Measurements from ENCODE around the gene PRKAR2B. TPM values are rescaled to one million over a fixed set of nuclear protein-coding genes. Genes with fewer than 3 reads are reported as not detected.

PRKAR2B gene
- total RNA-seq, 1 experiment from 2014 or later: 15.1 TPM

DNA sequence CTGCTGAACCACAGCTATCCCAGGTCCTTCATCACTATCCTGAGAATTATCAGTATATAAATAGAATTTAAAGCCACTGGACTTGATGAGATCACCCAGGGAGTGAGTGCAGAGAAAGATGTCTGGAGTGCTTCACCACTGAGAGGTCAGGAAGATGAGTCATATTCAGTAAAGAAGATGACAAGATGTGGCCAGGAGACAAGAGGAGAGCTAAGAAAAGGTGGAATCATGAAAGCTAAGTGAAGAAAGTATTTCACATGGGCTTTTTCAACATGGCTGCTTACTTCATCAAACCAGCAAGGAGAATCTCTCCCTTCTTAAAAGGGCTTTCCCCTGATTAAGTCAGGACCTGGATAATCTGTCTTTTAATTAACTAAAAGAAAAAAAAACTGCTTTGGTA is 9.1 kb upstream of the PRKAR2B start:
- Histone ChIP-seq H3K9me3 (ENCODE audit: control insufficient read depth in 1 of 2, insufficient read depth in 1 of 2, low read depth in 1 of 2, low read length in 2 of 2) (0 out of 4 replicates have a peak, but pooled peaks cover 0 to 3% of the 10 kb centered on the region in 2 experiments), H3K9me2 (ENCODE audit: insufficient read depth) (no peaks in the 10 kb centered on the region), H3K4me3 (replicated peaks in 1 of 2; ENCODE audit: low read depth in 1 of 2, low read length in 2 of 2) (no peak overlapping the region), H2AFZ (ENCODE audit: low read depth, low read length, poor library complexity, severe bottlenecking) (no peak overlapping the region), H3K27ac (ENCODE audit: low read depth, low read length) (no peak overlapping the region), H3K9ac (ENCODE audit: low read length) (no peak overlapping the region), H3K4me1 (ENCODE audit: control insufficient read depth in 1 of 2, insufficient read depth in 2 of 2, low read length in 2 of 2) (peaks cover 0 to 8% of the 10 kb centered on the region in 2 experiments; a peak in 2 of 4 replicates), H3K27me3 (ENCODE audit: insufficient read depth, low read length) (no peaks in the 10 kb centered on the region), H4K20me1 (ENCODE audit: insufficient read depth) (no peaks in the 10 kb centered on the region), H3K4me2 (ENCODE audit: low read length) (no peak overlapping the region; the same call in 1 of the 2 replicates), H3K79me2 (ENCODE audit: insufficient read depth, low read length) (no peaks in the 10 kb centered on the region), H3K36me3 (ENCODE audit: control insufficient read depth in 1 of 2, insufficient read depth in 2 of 2, low read length in 2 of 2) (no peaks in the 10 kb centered on the region)
- POLR2A ChIA-PET: no interaction called here
- no TSS peak for BruUV-seq (replicated peaks)
- RAD21 ChIA-PET (ENCODE audit: low non-redundant PET in 1 of 2, low total read pairs in 2 of 2, uncharacterized antibody in 2 of 2, unreplicated experiment in 2 of 2): no interaction called here
- intact Hi-C loops (cut with micrococcal nuclease): no loop called here
- DNase-seq (ENCODE audit: low read depth, low spot score): no peak
- TF ChIP-seq FOSL1 (IDR thresholded peaks at IDR 0.05; ENCODE audit: low read depth): peak; percentile 43; the same call in 1 of the 2 replicates
- no peak for TF ChIP-seq MAX (IDR thresholded peaks at IDR 0.05)
- peak; percentile 40; the same call in 1 of the 2 replicates for TF ChIP-seq JUND (IDR thresholded peaks at IDR 0.05)
- CTCF ChIA-PET: no interaction called here
- peak; percentile 42; the same call in 1 of the 2 replicates for ATAC-seq

- H3K4me2 ChIP-seq (ENCODE audit: low read length): no peak overlapping the region
- H3K9ac ChIP-seq (ENCODE audit: low read length): no peak overlapping the region
- no peaks in the 10 kb centered on the region for H3K36me3 ChIP-seq (ENCODE audit: control insufficient read depth in 1 of 2, insufficient read depth in 2 of 2, low read length in 2 of 2)
- CTCF ChIA-PET: interaction anchor here (0.7 kb wide), 1 partner anchor 111 kb away, joined by 3 read pairs; no protein-coding TSS in a partner anchor
- no TSS peak for BruUV-seq (replicated peaks)
- no peaks in the 10 kb centered on the region for H3K27me3 ChIP-seq (ENCODE audit: insufficient read depth, low read length)
- intact Hi-C loops (cut with micrococcal nuclease): no loop called here
- 0 out of 4 replicates have a peak, but pooled peaks cover 0 to 3% of the 10 kb centered on the region in 2 experiments for H3K9me3 ChIP-seq (ENCODE audit: control insufficient read depth in 1 of 2, insufficient read depth in 1 of 2, low read depth in 1 of 2, low read length in 2 of 2)
- H3K79me2 ChIP-seq (ENCODE audit: insufficient read depth, low read length): no peaks in the 10 kb centered on the region
- H3K4me3 ChIP-seq (replicated peaks in 1 of 2; ENCODE audit: low read depth in 1 of 2, low read length in 2 of 2): no peak overlapping the region
- POLR2A ChIA-PET: no interaction called here
- no peaks in the 10 kb centered on the region for H3K9me2 ChIP-seq (ENCODE audit: insufficient read depth)
- no peak overlapping the region for H3K27ac ChIP-seq (ENCODE audit: low read depth, low read length)
- no peaks in the 10 kb centered on the region for H4K20me1 ChIP-seq (ENCODE audit: insufficient read depth)
- H2AFZ ChIP-seq (ENCODE audit: low read depth, low read length, poor library complexity, severe bottlenecking): no peak overlapping the region
- no peak for DNase-seq (ENCODE audit: low read depth, low spot score)
- peaks cover 0 to 8% of the 10 kb centered on the region in 2 experiments; a peak in 2 of 4 replicates for H3K4me1 ChIP-seq (ENCODE audit: control insufficient read depth in 1 of 2, insufficient read depth in 2 of 2, low read length in 2 of 2)
- no peak for ATAC-seq
- RAD21 ChIA-PET (ENCODE audit: low non-redundant PET in 1 of 2, low total read pairs in 2 of 2, uncharacterized antibody in 2 of 2, unreplicated experiment in 2 of 2): no interaction called here
- TF ChIP-seq CEBPB (IDR thresholded peaks at IDR 0.05; ENCODE audit: low read depth) (no peak), CBX3 (IDR thresholded peaks at IDR 0.05; ENCODE audit: low read depth) (no peak), ZFX (IDR thresholded peaks at IDR 0.05) (no peak), ZNF274 (IDR thresholded peaks at IDR 0.05; ENCODE audit: low read depth, low read length) (no peak), JUND (IDR thresholded peaks at IDR 0.05) (no peak), RAD21 (IDR thresholded peaks at IDR 0.05; ENCODE audit: low read depth) (no peak), ELF1 (IDR thresholded peaks at IDR 0.05; ENCODE audit: borderline replicate concordance, low read depth) (no peak), FOSL1 (IDR thresholded peaks at IDR 0.05; ENCODE audit: low read depth) (no peak), MAX (IDR thresholded peaks at IDR 0.05) (no peak), EZH2 (IDR thresholded peaks at IDR 0.05) (no peak), POLR2A (IDR thresholded peaks at IDR 0.05; ENCODE audit: borderline replicate concordance, extremely low read depth, insufficient read depth, insufficient read length) (no peak)
Measured at GRCh38 chr7:107036535-107036934, 8.0 kb upstream of the PRKAR2B start.
